ENCODE data around the gene HDAC2. TPM values are rescaled to one million over a fixed set of nuclear protein-coding genes. Genes with fewer than 3 reads are reported as not detected.

The HDAC2 gene
- total RNA-seq, 2 donors from 2014 or later = 275 to 335 TPM

DNA sequence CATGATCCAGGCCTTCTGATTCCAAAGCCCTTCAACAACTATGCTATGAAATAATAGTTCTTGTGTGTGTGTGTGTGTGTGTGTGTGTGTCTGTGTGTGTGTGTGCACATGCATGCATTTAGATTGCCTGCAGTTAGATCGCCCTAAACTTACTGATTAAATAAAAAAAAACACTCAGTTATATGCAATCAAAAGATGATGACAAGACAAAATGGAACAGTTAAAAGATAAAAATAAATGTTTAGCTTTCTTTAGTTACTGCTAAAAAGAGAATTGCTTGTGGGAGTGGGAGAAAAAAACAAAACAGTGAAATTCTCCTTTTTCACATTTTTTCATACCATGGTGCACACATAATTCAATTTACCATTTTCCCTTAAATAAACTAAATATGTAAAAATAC is 84.4 kb downstream of the HDAC2 start:
- H3K4me3 ChIP-seq (ENCODE audit: low read length) = no peak overlapping the region
- no peak overlapping the region for H3K9ac ChIP-seq (ENCODE audit: extremely low read depth, low read length, poor library complexity, severe bottlenecking)
- TF ChIP-seq, protein P1, sequence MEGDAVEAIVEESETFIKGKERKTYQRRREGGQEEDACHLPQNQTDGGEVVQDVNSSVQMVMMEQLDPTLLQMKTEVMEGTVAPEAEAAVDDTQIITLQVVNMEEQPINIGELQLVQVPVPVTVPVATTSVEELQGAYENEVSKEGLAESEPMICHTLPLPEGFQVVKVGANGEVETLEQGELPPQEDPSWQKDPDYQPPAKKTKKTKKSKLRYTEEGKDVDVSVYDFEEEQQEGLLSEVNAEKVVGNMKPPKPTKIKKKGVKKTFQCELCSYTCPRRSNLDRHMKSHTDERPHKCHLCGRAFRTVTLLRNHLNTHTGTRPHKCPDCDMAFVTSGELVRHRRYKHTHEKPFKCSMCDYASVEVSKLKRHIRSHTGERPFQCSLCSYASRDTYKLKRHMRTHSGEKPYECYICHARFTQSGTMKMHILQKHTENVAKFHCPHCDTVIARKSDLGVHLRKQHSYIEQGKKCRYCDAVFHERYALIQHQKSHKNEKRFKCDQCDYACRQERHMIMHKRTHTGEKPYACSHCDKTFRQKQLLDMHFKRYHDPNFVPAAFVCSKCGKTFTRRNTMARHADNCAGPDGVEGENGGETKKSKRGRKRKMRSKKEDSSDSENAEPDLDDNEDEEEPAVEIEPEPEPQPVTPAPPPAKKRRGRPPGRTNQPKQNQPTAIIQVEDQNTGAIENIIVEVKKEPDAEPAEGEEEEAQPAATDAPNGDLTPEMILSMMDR (conservative IDR thresholded peaks at IDR 0.05) = no peak
- no peaks in the 10 kb centered on the region for H3K9me3 Mint-ChIP-seq
- no peaks in the 10 kb centered on the region for H3K27me3 Mint-ChIP-seq (ENCODE audit: insufficient read depth)
- no CpG with 5 or more reads among the region's 1 CpG for WGBS, 2 experiments (ENCODE audit: insufficient coverage in 1 of 2, insufficient read length in 1 of 2)
- H3K4me1 Mint-ChIP-seq = peaks cover 1% of the 10 kb centered on the region
- no peaks in the 10 kb centered on the region for H3K36me3 ChIP-seq (ENCODE audit: control insufficient read depth, insufficient read depth, low read length)
- H3K27ac Mint-ChIP-seq = no peak overlapping the region
- H3K36me3 Mint-ChIP-seq (ENCODE audit: low read depth) = no peaks in the 10 kb centered on the region
- peaks cover under 1% of the 10 kb centered on the region for H3K9me3 ChIP-seq (ENCODE audit: control insufficient read depth, low read length)
- no peak for DNase-seq
- no peaks in the 10 kb centered on the region for H3K27me3 ChIP-seq (ENCODE audit: control insufficient read depth, insufficient read depth, low read length, poor library complexity, severe bottlenecking)
- H3K27ac ChIP-seq (ENCODE audit: low read depth, low read length) = no peak overlapping the region
- no peaks in the 10 kb centered on the region for H3K4me1 ChIP-seq (ENCODE audit: control insufficient read depth, insufficient read depth, low read length)
- H3K4me3 Mint-ChIP-seq = no peak overlapping the region

DNA sequence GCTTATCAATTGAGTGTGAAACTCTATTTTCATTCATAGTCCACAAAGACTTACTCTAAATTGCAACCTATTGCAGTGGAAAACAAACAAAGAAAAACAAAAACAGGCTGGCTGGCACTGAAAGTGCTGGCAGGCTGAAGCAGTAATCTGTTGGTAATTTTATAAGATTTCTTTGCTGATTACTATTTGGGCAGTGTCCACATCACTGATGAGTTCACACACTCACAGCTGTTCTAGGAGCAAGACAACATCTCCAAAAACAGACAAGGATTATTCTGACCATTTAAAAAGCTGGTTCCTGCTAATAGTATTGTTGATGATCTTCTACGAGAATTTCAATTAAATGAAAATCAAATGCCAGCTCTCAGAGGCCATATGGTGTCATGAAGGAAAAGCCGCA is 86.9 kb downstream of the HDAC2 start:
- Mint-ChIP-seq H3K9me3 (no peaks in the 10 kb centered on the region), H3K27me3 (ENCODE audit: insufficient read depth) (no peaks in the 10 kb centered on the region), H3K4me1 (peaks cover 4% of the 10 kb centered on the region), H3K27ac (no peak overlapping the region), H3K36me3 (ENCODE audit: low read depth) (no peaks in the 10 kb centered on the region), H3K4me3 (no peak overlapping the region)
- H3K4me1 ChIP-seq (ENCODE audit: control insufficient read depth, insufficient read depth, low read length) = peaks cover 4% of the 10 kb centered on the region
- no peaks in the 10 kb centered on the region for H3K27me3 ChIP-seq (ENCODE audit: control insufficient read depth, insufficient read depth, low read length, poor library complexity, severe bottlenecking)
- H3K9ac ChIP-seq (ENCODE audit: extremely low read depth, low read length, poor library complexity, severe bottlenecking) = no peak overlapping the region
- H3K4me3 ChIP-seq (ENCODE audit: low read length) = no peak overlapping the region
- DNase-seq = no peak
- H3K27ac ChIP-seq (ENCODE audit: low read depth, low read length) = no peak overlapping the region
- no peaks in the 10 kb centered on the region for H3K36me3 ChIP-seq (ENCODE audit: control insufficient read depth, insufficient read depth, low read length)
- 95 to 96% methylated on average over 2 of the region's 2 CpGs for WGBS, 2 experiments (ENCODE audit: insufficient coverage in 1 of 2, insufficient read length in 1 of 2)
- TF ChIP-seq, protein P1 (conservative IDR thresholded peaks at IDR 0.05) = no peak
- H3K9me3 ChIP-seq (ENCODE audit: control insufficient read depth, low read length) = no peaks in the 10 kb centered on the region

Other genes starting within 250 kb of the HDAC2 start
- 10 to 100 TPM; 77.2 to 83.8 TPM for gene MARCKS, start 113.8 kb downstream of the HDAC2 start, total RNA-seq